NOMO-1 treated with DMSO at 0.1 percent for 48 hours (cell line): ENCODE data around the gene PLA2G4A.

ENCODE experiments used
- DNase-seq: peaks from one replicate; lab custom pipeline; 2025; ENCODE audit not compliant: unreplicated experiment; lab: John Stamatoyannopoulos, UW

PLA2G4A gene

DNA sequence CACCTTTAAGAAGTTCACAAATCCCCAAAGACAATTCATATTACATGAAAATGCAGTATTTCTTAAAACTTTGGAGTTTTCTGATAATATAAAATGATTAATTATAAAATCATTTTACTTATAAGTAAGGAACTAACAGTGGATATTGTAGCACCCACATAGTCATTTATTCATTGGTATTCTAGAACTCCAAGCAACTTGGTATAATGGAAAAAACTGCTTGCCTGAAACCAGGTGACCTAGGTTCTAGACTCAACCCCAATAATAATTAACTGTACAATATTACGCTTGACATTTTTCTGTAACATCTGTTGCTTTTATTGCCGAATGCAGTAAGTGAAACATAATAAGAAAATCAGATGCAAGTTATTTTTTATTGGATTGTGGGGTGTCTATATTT lies 2.4 kb downstream of the PLA2G4A start:
- no peak for DNase-seq

DNA sequence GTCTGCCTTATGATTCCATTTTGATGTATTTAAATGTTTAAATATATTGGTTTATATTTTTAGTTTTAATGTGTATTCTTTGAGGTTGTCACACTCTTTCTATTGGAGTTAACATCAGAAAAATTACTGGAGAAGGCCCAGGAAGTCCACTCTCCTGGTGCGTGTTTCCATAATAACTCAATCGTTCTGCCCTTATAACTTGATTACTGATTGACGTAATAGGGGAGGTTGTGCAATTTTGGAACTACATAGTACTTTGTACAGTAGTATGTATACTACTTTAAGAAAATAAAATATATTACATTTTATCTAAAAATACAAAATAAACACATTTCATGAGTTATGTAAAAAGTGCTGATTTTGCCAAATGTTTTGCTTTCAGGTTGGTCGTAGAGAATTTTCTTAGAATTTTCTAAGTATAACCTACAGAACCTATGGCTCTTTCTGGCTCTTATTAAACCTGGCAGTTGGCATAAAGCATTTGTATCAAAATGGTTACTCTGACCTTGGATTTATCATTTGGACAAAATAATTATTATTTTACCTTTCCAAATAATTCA lies 5.7 kb downstream of the PLA2G4A start:
- no peak for DNase-seq

DNA sequence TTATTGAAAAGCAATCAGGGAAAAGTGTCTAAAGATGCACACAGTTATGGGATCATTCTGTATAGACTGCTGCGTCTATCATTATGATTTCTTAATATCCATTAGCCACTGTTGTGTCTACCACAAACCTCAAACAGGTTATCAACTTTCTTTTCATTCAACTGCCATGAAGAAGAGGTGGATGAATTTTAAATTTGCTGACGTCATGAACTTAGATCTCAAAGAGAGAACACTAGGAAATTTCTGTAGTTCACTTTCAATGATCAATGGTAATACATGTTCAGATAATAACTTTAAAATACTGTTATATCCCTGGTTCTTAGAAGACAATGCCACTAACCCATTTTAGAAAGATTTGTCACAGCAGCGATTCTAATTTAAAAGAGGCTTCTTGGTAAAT lies 6.7 kb downstream of the PLA2G4A start:
- DNase-seq: no peak

DNA sequence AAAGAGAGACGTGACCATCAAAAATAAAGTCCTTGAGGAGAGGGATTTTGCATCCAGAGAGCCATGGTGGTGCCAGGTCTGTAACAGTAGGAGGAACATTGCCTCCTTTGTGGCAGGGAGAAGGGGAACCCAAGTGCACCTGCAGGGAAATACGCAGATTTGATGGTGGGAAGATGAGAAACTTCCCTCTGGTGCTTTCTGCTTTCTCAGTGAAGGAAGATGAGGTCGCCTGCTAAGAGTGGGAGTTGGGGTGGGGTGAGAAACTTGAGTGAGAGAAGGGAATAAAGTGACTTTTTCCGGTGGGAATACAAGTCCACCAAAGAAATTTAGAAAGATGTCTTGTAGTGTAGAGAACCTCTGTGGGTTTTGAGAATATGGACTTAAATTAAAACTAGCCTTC lies 9.1 kb downstream of the PLA2G4A start:
- no peak for DNase-seq

DNA sequence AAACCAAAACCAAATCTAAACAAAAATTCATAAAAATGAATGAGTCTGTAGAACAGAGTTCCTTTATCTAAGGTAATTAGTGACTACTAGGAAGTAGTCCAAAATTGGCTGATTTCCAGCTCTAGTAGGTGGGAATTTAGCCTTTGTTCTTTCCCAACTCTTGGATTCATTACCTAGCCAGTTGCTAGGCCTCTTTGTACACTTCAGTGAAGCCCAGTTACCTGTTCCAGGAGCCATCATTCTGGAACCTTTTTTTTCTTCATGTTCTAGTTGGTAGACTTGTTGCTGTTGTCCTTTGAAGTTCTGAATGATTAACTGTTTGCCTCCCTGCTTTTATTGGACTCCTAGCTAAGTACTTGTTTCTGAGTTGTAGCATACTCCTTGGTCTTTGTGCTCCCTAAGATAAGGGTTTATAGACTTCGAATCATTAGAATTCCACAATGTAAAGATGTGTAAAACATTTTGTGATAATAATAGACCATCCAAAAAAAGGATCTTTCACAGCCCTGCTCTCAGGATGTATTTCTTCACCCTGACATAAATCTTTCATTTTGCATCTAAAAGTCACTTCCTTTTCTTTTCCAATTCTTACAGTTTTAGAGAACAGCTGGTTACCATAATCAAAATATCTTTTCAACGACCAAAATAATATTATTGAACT lies 9.8 kb downstream of the PLA2G4A start:
- peak; percentile 85 for DNase-seq

DNA sequence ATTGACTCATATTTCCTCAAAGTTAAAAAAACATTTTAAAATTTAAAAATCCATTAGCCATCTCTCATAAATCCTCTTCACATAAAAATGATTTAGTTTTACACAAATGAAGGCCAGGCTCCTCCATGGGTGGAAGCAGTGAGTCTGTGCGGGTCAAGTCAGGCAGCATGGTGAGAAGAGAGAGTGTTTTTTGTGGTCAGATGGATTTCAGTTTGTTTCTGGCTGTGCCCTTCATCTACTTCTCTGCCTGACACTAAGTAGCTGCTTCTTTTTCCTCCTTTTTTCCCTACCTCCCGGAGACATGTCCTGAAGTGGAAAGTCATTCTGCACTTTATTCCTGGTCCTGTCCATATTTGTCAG lies 10.3 kb downstream of the PLA2G4A start:
- DNase-seq: peak; percentile 85

DNA sequence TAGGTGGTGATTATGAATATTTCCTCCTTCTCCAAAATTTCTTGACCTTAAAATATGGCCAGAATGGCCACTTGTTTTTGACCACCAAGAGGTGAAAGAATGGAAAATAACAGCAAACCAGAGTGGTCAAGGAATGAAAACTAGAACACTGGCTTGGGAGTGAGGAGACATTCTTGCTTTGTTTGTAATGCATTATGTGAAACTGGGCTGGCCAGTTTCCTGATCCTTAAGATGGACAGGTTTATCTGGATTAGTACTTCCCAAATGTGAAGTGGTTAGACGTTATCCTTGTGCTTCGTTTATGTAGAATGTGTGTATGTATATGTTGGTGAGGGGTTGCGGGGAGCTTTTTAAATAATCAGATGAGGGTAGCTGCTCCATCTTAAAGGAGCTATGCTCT lies 12.8 kb downstream of the PLA2G4A start:
- no peak for DNase-seq

DNA sequence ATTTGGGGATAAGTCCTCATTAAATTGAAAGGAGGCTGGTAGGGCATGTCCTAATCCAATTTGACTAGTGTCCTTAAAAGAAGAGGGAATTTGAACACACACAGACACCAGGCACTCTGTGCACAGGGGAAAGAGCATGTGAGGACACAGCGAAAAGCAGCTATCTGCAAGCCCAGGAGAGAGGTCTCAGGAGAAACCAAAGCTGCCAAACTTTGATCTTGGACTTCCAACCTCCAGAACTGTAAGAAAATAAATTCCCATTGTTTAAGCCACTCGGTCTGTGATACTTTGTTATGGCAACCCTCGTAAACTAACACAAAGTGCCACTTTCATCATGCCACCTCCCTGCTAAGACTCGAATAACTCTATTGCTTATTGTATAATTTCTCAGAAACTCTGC lies 13.8 kb downstream of the PLA2G4A start:
- no peak for DNase-seq

DNA sequence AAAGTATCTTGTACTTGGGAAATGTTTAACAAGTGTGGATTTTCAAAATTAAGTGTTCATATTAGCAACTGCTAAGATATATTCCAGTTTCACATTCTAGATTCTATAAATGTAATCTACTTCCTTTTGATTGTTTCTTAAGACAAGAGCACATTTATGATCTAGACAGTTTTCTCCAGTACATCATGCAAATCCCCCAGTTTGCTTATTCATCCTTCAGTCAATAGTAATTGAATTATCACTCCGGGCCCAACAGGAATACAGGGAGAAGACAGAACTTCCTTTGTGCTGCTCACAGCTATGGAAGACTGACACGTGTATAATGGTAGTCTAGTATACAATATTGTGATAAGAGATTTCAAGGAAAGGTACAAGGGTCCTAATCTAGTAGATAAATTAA lies 14.5 kb downstream of the PLA2G4A start:
- DNase-seq: no peak

DNA sequence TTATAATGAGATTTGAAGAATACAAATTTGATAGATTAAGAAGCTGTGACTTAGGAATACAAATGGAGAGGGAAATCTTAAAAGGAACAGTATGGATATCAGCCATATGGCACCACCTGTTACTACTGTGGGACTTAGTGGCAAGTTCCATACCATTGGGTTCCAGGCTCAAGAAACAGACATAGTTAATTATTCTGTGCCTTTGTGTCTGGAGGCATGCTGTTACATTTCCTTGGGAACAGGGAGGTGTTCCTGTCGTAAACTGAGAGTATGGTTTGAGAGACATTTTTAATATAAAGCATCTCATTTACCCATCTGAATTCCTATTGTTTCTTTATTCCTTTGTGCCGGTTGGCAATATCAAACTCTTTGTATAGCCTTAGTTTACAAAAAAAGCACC lies 15.2 kb downstream of the PLA2G4A start:
- no peak for DNase-seq

DNA sequence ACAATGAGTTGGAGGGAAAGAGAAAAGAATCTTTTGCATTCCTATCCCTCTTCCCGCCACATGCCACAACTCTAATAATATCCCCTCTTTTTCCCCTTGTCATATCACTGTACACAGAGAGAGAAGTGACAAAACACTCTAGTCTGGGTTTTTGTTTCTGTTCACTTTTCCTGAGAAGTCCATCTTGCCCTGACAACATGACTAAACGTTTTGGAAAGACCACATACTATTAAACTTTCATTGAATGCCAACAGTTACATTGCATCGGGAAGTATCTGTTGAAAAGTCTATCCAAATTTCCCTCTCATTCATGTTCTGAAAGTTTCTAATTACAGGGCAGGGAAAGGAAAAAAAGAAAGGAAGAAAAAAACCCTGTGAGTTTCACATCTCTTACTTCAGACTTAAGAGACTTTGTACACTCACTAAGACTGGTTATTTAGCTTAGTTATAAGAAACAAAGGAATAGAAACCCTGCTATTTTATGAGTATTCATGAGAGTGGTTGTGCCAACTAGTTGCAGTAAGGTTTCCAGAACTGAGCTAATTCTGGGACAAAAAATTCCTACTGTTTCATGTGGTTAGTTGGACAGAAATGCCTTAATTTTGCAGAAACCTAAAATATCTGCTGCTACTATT lies 16.9 kb downstream of the PLA2G4A start:
- DNase-seq: peak; percentile 27

DNA sequence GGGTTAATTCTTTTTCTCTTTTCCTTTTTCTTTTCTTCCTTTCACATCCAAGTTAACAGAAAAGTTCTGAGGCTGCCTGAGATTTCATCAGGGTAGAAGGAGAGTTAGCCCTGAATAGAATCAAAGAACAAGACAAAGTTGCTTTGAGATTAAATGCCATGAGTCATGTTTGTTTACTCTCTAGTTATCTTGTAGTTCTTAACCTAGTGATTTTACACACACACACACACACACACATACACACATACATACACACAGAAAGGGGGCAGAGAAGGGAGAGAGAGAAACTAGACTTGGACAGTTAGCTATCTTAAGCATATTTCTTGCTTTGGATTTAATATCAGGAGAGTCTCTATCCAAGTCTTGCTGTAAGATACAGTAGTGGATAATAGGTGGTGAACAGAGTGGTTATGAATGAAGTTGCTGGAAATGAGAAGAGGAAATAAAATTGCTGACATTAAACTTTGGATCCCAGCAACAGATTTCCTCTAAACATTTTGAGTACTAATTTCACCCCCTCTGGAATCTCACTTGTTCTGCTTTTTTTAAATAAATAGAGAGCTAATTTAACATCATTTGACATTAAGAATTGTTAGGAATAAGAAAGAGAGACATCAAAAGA lies 19.9 kb downstream of the PLA2G4A start:
- DNase-seq: no peak

DNA sequence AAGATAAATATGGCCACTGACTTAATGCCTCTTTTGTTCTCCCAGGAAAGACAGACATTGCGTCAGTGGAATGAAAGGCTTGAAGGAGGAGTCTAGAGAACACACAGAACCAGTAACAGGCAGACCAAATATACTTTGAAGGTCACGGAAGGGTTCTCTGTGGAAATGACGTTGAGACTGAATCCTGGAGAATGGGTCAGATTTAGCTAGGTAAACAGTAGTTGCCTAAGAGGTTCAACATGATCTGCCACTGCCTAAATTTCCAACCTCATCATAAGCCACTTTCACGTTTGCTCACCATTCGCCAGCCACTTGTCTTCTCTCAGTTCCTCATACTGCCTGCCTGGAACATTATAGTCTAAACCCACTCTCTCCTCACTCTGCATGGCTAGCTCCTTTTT lies 20.5 kb downstream of the PLA2G4A start:
- peak; percentile 89 for DNase-seq

DNA sequence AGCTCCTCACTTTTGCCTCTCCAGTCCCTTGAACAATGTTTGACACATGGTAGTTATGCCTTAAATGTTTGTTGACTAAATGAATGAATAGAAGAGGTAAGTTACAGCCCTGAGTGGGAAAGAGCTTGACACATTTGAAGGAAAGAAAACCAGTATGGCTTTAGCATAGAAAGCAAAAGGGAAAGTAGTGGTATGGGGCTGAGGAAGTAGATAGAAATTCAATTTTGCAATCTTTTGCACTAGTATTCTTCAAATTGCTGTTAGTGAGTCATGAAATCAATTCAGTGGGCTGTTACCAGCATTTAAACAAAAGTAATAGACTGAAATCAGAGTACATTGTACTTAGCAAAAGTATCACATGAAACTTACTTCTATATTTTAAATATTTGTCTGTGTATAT lies 21.1 kb downstream of the PLA2G4A start:
- DNase-seq: peak; percentile 89

DNA sequence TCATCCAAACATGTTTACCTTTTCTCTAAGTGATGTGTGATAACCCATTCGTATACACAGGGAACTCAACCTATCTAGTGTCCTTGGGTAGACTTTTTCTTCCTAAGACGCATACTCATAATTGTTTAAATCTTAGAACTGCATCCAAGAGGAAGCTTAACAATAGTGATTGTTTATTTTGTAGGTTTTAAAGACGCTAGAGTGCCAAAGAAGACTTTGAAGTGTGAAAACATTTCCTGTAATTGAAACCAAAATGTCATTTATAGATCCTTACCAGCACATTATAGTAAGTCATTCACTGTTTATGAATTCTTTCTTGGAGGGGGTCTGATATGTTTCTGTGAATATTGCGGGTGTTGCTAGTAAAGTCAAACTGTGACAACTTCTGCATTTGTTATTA lies 25.4 kb downstream of the PLA2G4A start:
- no peak for DNase-seq

DNA sequence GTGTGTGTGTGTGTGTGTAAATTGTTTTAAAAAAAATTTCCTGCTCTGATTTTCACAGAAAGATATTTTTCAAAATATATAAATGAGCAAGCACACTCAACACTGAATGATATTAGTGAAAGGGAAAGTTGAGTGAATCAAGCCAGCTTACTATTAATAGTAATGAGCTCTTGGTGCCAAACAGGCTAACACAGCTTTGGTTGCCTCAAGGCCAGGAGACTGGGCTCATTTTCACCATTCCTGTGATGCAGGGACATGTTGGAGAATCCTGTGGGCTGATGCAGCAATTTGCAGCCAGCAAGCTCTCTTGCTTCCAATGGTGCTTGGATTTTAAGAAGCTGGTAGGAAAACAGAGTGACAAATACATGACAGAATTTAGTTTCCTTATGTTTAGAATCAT lies 30.2 kb downstream of the PLA2G4A start:
- no peak for DNase-seq

DNA sequence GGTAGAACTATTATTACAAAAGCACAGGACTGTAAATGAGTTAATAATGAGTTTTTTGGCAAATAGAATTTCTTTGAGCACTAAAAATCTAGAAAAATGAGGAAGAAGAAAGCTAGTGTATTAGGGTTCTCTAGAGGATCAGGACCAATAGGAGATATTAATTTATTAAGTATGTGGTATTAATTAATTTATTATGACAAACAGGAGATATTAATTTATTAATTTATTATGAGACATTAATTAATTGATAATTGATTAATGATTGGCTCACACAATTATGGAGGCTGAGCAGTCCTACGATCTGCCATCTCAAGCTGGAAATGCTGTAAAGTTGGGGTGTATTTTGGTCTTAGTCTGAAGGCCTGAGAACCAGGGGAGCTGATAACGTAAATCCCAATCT lies 31.2 kb downstream of the PLA2G4A start:
- DNase-seq: no peak

DNA sequence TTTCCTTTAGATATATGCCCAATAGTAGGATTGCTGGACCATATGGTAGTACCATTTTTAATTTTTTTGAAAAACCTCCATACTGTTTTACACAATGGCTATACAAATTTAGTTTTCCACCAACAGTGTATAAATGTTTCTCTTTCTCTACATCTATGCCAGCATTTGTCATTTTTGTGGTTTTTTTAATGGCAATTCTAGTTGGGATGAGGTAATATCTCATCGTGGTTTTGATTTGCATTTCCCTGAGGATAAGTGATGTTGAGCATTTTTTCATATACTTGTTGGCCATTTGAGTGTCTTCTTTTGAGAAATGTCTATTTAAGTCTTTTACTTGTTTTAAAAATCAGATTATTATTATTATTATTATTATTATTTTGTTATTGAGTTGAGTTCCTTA lies 35.5 kb downstream of the PLA2G4A start:
- DNase-seq: no peak

DNA sequence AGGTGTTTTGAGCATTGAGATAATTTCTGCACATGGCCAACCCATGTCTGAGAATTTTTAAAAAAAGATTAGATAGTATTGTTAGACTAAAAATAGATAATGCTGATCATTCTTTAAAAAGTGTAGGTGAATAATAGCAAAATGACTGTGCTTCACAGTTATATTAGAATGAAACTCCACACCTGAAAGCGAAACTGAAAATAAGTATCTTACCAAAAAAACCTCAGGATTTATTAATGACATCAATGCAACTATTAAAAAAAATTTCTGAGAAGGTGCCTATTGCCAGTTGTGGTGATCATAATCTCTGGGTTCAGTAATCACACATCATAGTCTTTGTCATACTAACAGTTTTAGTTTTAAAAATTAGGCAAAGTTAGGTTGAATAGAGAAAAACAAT lies 36.5 kb downstream of the PLA2G4A start:
- no peak for DNase-seq

DNA sequence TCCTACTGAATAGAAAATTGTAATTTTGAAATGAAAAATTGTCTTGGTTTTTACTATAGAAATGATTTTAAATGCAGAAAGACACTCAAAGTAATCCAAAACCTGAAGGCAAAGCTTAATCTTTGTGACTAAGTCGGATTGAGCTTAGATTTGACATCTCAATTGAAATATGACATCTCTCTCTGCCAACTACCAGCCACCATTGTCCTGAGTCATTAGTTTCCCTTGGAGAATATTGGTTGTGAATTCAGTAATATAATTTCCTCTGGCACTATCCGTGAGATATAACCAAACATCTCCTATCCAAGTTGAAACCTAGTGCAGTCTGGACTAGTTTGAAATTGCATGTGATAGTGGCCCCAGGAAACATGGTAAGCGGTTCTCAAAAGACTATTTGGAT lies 37.1 kb downstream of the PLA2G4A start:
- DNase-seq: no peak

DNA sequence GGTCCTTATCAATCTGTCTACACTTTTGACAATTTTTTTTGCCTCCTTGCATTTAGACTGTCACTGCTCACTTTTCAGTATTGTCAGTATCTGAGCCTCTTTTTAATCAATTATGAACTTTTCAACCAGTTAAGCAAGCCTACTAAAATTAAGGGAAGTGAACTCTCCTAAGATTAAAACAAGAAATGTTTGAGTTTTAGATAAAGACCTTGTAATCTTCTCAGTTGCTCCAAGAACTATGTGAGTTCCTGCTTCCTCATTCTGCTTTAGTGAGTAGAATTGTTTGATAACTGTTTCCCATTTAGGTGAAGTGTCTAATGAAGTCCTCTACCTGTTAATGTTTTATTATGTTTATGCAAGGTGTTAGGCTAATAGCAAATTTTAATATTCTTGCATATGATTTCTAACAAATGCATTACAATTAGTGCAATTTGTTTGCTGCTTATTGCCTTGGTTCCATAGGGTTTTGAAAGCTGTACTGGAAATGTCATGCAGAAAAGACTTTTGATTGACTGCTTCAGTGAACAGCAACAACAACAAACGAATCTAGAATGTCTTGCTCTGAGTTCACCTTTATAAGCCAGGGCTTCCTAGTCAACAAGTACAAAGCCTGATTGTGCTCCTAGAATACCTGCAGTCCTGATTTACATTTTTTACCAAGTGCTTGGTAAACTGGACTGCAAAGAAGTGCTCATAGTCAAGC lies 40.9 kb downstream of the PLA2G4A start:
- DNase-seq: peak; percentile 80

DNA sequence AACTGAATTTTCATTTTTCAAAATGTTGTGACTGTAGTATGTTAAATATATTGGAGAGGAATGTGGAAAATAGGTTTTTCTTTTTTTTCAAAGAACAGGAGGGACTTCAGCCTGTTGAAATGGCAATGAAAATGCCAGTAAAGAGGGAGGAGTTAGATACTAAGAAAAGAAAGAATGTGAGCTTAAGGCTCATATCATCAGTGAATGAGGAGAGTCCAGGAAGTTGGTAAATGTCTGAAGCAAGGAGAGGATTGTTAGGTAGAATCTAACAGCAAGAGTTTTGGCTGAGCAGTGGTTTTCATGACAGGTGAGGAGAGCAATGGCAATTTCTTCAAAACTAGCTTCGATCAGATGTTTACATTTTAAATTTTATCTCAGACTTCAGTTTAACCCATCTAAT lies 43.0 kb downstream of the PLA2G4A start:
- DNase-seq: no peak
